Activated CD4-positive, alpha-beta memory T cell treated with anti-CD3 and anti-CD28 coated beads for 36 hours (primary cell): ENCODE data around the gene BCOR. TPM values are rescaled to one million over a fixed set of nuclear protein-coding genes. Genes with fewer than 3 reads are reported as not detected.
A peak's percentile ranks its signal among the peaks of the same experiment; 100 is the strongest.

ENCODE experiments used
- CTCF ChIA-PET: fragments of 350-600 bp; sonication (Branson Sonifier 250); formaldehyde crosslinking; loops from one replicate; lab custom pipeline; 2021; ENCODE audit warnings: antibody characterized with exemption, inconsistent platforms; lab: Charles Lee
- POLR2A ChIA-PET: fragments of 350-600 bp; sonication (Branson Sonifier 250); formaldehyde crosslinking; loops from one replicate; lab custom pipeline; 2021; ENCODE audit warnings: antibody characterized with exemption; lab: Charles Lee
- DNase-seq: peaks from one replicate; pipeline ENCODE4 v3.0.0-alpha.2; 2020
- H3K27ac Mint-ChIP-seq: one replicate; pipeline ENCODE4 v1.8.0; 2021; ENCODE audit warnings: mixed read lengths
- H3K27me3 Mint-ChIP-seq: one replicate; pipeline ENCODE4 v1.8.0; 2021; ENCODE audit warnings: mixed read lengths
- H3K36me3 Mint-ChIP-seq: one replicate; pipeline ENCODE4 v1.8.0; 2021; ENCODE audit warnings: mixed read lengths
- H3K4me1 Mint-ChIP-seq: one replicate; pipeline ENCODE4 v1.8.0; 2021; ENCODE audit warnings: low read depth, mixed read lengths
- H3K4me3 Mint-ChIP-seq: one replicate; pipeline ENCODE4 v1.8.0; 2021; ENCODE audit warnings: mild to moderate bottlenecking, mixed read lengths
- H3K9me3 Mint-ChIP-seq: one replicate; pipeline ENCODE4 v1.8.0; 2021; ENCODE audit warnings: mixed read lengths
- intact Hi-C: fragments of 100-400 bp; cut with micrococcal nuclease; formaldehyde crosslinking; loops from one replicate; pipeline ENCODE4 v1.15.1; 2023
- total RNA-seq, 2 experiments: library from RNA; stranded (reverse); gene quantifications; one replicate each; pipeline ENCODE4 v1.2.3, GENCODE V29; 2021

BCOR gene
- total RNA-seq, 2 experiments from 2014 or later, result 33.7 to 35.0 TPM

DNA sequence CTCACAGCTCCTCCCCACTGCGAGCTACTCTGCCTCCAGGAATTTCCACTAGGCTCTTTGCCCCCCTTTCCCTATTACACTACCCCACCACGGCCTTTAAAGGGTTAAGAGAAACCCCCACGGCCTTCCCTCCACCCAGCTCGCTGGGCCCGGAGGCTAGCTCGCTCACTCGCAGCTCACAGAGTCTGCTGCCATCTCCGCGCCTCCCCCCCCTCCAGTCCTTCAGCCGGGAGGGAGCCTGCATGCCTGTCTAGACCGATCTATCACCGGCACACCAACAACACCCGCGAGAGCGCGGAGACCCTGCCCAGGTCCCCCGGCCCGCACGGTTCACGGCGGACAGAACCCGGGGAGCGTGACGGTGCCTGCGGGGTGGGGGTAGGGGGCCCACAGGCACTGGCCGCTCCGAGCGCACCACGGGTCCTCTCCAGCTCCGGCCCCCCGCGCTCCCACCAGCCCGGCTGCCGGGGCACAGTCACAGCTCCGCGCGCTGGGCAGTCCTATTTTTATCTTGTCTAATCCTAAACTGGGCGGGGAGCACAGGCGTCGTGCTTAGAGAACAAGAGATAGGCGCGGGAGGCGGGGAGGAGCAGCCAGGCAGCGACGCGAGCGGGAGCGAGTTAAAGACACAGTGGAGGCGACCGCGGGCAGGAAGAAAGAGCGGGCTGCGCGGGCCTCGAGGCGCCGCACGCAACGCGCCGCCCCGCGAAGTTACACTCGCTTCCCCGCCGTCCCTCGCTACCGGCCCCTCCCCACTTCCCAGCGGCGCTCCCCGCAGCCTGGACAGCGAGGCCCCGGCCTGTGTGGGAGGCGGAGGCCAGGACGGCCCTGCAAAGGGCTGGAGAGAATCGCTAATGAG is 3.5 kb downstream of the BCOR start:
- intact Hi-C loops, result loop anchor here (10.0 kb wide), 1 partner anchor 279 kb away; no protein-coding TSS in a partner anchor
- Mint-ChIP-seq H3K4me3 (peak overlapping the region; percentile 81), H3K36me3 (peaks cover 4% of the 10 kb centered on the region), H3K27me3 (no peaks in the 10 kb centered on the region), H3K9me3 (no peaks in the 10 kb centered on the region), H3K27ac (no peak overlapping the region), H3K4me1 (peaks cover 32% of the 10 kb centered on the region)
- CTCF ChIA-PET, result interaction anchor here (1.1 to 1.6 kb wide), 2 partner anchors 11 to 76 kb away, joined by 4 read pairs; no protein-coding TSS in a partner anchor
- DNase-seq, result no peak
- POLR2A ChIA-PET, result interaction anchor here (0.7 to 2.7 kb wide), 4 partner anchors 10 to 406 kb away, joined by 3 to 10 read pairs (median 4); no protein-coding TSS in a partner anchor

DNA sequence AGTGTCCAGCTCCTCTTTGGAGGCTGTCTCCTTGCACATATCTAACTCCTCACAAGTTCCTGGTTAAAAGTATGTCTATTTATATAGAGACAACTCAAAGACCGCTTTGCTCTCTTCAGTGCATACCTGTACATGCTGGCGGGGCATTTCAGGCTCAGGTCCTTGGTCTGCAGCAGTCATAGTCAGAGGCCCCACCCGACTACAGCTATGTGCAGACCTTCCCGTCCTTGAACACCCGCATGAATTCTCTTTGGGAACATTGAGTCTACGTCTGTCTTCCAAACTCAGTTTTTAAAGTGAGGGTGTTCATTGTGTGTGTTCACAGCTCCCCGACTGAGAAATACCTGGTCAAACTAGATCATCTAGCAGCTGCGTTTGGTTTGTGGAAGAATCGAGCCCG is 4.2 kb downstream of the BCOR start:
- H3K9me3 Mint-ChIP-seq, result no peaks in the 10 kb centered on the region
- H3K4me3 Mint-ChIP-seq, result peak overlapping the region; percentile 81
- peaks cover 39% of the 10 kb centered on the region for H3K4me1 Mint-ChIP-seq
- ChIA-PET POLR2A (interaction anchor here (0.8 to 1.7 kb wide), 2 partner anchors 11 to 72 kb away, joined by 3 to 6 read pairs; no protein-coding TSS in a partner anchor), CTCF (interaction anchor here (1.1 to 1.6 kb wide), 2 partner anchors 11 to 76 kb away, joined by 4 read pairs; no protein-coding TSS in a partner anchor)
- intact Hi-C loops, result loop anchor here (10.0 kb wide), 1 partner anchor 279 kb away; no protein-coding TSS in a partner anchor
- no peaks in the 10 kb centered on the region for H3K27me3 Mint-ChIP-seq
- no peak for DNase-seq
- H3K27ac Mint-ChIP-seq, result no peak overlapping the region
- peaks cover 4% of the 10 kb centered on the region for H3K36me3 Mint-ChIP-seq

DNA sequence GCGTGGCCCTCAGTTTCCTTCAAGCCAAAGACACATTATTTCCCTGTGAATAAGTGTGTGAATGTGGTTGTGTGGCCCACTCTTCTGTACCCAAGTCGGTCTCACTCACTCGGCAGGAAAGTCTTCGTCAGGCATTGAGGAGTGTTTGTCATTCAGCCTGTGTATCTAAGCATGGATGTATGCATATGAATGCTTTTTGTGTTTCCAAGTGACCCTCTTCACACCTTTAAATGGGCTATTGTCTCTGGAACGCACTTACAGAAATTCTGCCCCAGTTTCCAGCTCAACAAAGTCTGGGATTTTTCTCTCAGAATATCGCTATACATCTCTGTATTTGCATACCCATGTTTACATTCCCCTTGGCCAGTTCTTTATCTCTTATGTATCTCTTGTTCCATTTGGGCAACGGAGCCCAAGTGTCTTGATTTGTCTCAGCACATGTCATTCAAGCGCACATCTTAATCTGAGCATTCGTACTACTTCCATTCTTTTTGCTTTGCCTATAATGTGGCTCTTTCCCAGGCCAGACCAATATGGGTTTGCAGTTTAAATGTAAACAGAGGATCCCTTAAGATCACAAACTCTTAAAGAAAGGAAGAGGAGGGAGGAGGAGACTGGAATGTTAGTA is 4.8 kb downstream of the BCOR start:
- H3K4me1 Mint-ChIP-seq, result peaks cover 45% of the 10 kb centered on the region
- ChIA-PET POLR2A (interaction anchor here (1.7 kb wide), 1 partner anchor 12 kb away, joined by 6 read pairs; no protein-coding TSS in a partner anchor), CTCF (interaction anchor here (1.1 to 1.6 kb wide), 2 partner anchors 12 to 77 kb away, joined by 4 read pairs; no protein-coding TSS in a partner anchor)
- H3K27me3 Mint-ChIP-seq, result no peaks in the 10 kb centered on the region
- intact Hi-C loops, result loop anchor here (10.0 kb wide), 1 partner anchor 278 kb away; no protein-coding TSS in a partner anchor
- no peak overlapping the region for H3K27ac Mint-ChIP-seq
- DNase-seq, result no peak
- H3K9me3 Mint-ChIP-seq, result no peaks in the 10 kb centered on the region
- peaks cover 4% of the 10 kb centered on the region for H3K36me3 Mint-ChIP-seq
- H3K4me3 Mint-ChIP-seq, result peak overlapping the region; percentile 3

DNA sequence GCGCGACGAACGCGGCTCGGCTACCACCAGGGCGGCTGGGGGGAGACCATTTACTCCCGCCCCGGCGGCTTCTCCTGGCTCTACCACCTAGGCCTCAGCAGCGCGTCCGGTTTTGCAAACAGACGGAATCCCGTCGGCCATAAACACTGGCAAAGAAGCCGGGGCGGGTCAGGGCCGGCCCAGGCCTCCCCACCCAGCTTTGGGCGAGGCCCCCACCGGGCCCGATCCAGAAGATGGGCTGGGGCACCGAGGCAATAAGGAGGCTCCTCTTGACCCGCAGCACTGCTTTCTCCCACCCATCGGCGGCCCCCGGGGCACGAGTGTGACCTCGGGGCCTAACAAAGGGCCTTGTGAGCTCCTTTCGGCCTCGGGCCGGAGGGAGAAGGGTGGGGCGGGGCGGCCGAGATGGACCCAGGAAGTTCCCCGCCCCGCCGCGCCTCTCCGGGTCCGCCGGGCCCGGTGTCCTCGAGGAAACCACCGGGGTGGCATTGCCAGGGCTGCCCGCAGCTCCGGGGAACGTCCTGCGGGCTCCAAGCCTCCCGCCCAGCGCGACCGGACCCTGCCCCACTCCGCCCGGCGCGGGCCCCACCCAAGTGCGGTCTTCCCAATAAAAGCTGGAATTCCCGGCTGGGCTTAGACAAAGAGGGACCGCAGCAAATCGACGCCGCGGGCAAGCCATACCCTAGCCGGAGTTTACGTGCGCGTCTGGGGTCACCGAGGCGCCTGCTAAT is 5.9 kb downstream of the BCOR start:
- Mint-ChIP-seq H3K9me3 (no peaks in the 10 kb centered on the region), H3K36me3 (peaks cover 4% of the 10 kb centered on the region), H3K27ac (no peak overlapping the region), H3K27me3 (no peaks in the 10 kb centered on the region), H3K4me3 (no peak overlapping the region), H3K4me1 (peaks cover 53% of the 10 kb centered on the region)
- ChIA-PET POLR2A (no interaction called here), CTCF (no interaction called here)
- intact Hi-C loops, result loop anchor here (10.0 kb wide), 1 partner anchor 277 kb away; no protein-coding TSS in a partner anchor
- DNase-seq, result no peak

DNA sequence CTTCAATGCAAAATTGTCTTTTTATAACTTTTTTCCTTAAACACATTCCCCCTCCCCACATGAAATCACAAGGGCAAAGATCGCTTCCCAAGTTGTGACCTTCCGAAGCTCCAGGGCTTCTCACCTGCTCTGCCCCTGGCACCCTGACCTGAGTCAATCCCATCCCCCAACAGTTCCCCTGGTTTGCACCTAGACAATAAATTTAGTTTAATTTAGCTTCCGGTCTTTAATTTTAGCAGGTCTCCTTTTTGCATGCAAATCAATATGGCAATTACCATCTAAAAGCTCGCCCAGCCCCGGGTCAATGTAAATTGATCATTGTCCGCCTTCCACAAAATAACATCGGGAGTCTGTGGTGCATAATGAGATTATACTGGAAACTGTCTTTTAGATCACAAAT is 6.8 kb downstream of the BCOR start:
- DNase-seq, result no peak
- ChIA-PET CTCF (no interaction called here), POLR2A (no interaction called here)
- H3K36me3 Mint-ChIP-seq, result peaks cover 4% of the 10 kb centered on the region
- H3K4me3 Mint-ChIP-seq, result peak overlapping the region; percentile 57
- peaks cover 59% of the 10 kb centered on the region for H3K4me1 Mint-ChIP-seq
- no peak overlapping the region for H3K27ac Mint-ChIP-seq
- intact Hi-C loops, result loop anchor here (10.0 kb wide), 1 partner anchor 276 kb away; no protein-coding TSS in a partner anchor
- H3K9me3 Mint-ChIP-seq, result no peaks in the 10 kb centered on the region
- no peaks in the 10 kb centered on the region for H3K27me3 Mint-ChIP-seq

DNA sequence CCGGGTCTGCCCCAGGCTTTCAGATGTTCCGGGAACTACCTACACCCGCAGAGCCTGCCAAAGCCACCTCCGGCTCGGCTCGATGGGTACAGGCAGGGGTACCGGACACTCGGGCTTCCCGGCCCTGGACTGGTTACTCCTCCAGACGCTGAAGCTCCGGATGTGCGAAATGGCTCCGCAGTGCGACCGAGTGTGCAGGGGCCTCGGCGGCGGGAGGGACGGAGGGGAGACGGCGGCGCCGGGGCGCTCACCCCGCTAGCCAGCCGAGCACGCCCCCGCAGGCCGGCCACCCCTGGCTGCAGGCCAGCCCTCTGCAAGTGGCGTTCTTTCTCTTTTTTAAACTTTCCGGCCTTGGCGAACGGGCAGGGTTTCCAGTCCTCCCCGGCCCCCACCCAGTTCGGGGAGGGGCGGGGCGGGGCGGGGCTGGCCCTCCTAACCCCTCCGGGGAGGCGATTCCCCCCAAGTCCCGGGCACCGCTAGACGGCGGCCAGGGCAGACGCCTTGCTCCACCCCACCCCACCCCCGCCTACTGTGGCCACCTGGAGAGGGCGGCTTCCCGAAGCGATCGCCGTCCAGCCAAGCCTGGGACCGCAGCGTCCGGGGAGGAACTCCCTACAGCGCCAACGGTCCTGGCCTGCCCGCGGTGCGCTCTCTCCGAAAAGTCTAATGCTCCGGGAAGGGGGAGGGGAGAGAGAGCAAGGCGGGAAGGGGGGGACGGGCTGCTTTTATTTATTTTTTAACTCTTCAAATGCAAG is 7.5 kb downstream of the BCOR start:
- intact Hi-C loops, result loop anchor here (10.0 kb wide), 1 partner anchor 275 kb away; no protein-coding TSS in a partner anchor
- Mint-ChIP-seq H3K9me3 (no peaks in the 10 kb centered on the region), H3K36me3 (peaks cover 4% of the 10 kb centered on the region), H3K4me3 (no peak overlapping the region), H3K27me3 (no peaks in the 10 kb centered on the region), H3K27ac (no peak overlapping the region), H3K4me1 (peaks cover 61% of the 10 kb centered on the region)
- DNase-seq, result no peak
- ChIA-PET CTCF (no interaction called here), POLR2A (no interaction called here)

DNA sequence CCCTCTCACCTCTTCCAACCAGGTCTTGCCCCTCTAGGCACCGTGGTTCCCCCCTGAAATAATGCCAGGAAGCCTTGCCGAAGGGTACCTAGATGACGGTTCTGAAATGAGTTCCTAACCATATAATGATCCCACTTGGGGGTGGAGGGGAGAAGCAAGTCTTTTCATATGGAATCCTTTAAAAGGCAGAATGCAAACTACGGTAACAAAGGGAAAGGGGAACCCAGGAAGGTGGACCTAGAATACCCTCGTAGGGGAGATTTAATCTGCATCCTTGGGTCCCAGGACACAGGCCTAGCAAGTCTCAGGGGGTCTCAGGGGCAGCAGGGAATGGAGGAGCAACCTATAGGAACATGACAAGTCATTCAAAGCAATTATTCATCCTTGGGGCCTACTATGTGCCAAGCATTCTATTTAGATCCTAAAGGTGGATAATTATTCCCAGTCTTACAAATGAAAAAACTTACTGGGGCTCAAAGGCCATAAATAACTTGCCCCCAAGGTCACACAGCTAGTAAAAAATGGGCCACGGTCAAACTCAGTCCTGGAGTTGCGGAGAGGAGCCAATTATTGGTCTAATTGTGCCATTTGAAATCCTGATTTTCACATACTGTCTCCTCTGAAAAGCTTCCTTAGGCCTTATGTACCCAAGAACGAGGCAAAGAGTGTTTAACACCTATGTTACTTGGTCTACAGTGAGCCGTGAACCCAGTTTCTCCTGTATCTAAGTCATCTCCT is 8.8 kb downstream of the BCOR start:
- ChIA-PET CTCF (no interaction called here), POLR2A (no interaction called here)
- DNase-seq, result no peak
- Mint-ChIP-seq H3K4me1 (peaks cover 71% of the 10 kb centered on the region), H3K9me3 (no peaks in the 10 kb centered on the region), H3K4me3 (no peak overlapping the region), H3K27ac (no peak overlapping the region), H3K27me3 (no peaks in the 10 kb centered on the region), H3K36me3 (peaks cover 4% of the 10 kb centered on the region)
- intact Hi-C loops, result no loop called here

DNA sequence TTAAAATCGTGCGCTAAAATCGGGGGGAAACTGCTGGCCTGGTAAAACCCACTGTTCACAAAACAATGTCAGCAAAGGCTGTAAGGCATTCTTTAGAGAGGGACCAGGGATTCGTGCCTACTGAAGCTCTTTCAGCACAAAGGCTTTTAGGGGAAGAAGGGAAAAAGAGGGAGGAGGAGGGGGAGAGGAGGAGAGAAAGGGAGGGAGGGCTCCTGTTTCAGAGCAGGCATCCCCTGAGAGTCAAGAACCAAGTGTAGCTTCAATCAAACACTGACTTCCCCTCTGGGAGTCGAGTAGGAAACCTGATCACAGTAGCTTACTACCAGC is 9.5 kb downstream of the BCOR start:
- ChIA-PET POLR2A (no interaction called here), CTCF (no interaction called here)
- intact Hi-C loops, result no loop called here
- H3K27ac Mint-ChIP-seq, result no peak overlapping the region
- no peak overlapping the region for H3K4me3 Mint-ChIP-seq
- no peaks in the 10 kb centered on the region for H3K27me3 Mint-ChIP-seq
- peaks cover 66% of the 10 kb centered on the region for H3K4me1 Mint-ChIP-seq
- peaks cover 4% of the 10 kb centered on the region for H3K36me3 Mint-ChIP-seq
- no peaks in the 10 kb centered on the region for H3K9me3 Mint-ChIP-seq
- no peak for DNase-seq

DNA sequence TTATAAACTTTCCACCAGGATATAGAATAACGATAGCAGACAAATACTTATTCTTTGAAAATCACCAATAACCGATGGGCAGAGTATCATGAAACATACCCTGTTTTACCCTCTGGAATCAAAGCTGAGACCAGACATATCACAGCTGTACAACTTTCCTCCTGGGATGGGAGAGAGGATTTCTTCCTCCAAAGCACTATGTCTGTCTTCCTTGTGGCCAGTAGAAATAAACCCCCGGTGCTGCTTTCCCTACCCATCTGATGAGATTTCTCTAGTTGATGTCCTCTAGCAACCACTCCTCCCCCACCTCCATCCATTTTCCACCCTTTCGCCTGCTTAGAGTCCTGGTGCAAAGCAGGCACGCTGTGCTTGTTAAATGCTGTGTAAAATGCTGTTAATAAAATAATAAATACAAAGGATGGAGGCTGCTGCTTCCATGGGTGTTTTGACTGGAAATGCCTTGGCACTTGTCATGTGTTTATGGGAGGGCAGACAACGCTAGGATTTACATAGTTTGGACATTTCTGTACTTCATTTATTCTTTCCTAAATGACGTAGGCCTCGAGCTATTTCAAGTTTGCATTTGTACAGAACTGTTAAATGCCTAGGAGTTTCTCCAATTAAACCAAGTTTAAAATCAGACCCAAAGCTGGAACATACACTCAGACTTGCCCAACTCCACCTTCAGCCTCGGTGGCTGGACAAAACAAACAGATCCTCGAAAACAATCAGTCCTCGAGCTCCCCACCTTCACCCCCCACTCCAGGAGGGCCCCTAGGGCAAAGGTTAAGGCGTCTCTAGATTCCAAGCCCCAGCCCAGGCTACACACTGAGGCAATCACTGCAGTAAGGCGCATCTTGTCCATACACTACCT is 10.1 kb downstream of the BCOR start:
- DNase-seq, result no peak
- H3K27me3 Mint-ChIP-seq, result no peaks in the 10 kb centered on the region
- ChIA-PET POLR2A (interaction anchor here (0.7 kb wide), 1 partner anchor 9 kb away, joined by 3 read pairs; no protein-coding TSS in a partner anchor), CTCF (no interaction called here)
- no peaks in the 10 kb centered on the region for H3K9me3 Mint-ChIP-seq
- H3K27ac Mint-ChIP-seq, result no peak overlapping the region
- H3K36me3 Mint-ChIP-seq, result no peaks in the 10 kb centered on the region
- peaks cover 62% of the 10 kb centered on the region for H3K4me1 Mint-ChIP-seq
- no peak overlapping the region for H3K4me3 Mint-ChIP-seq
- intact Hi-C loops, result no loop called here
